NCI-H2107 treated with DMSO at 0.1 percent for 48 hours (cell line): Measurements from ENCODE around the gene TMEM239.
"Not testable (repeated sequence)": the region's sequence is repeated elsewhere in the genome, so short reads cannot be mapped to it uniquely, and the experiment has no call there.

Experiments
- DNase-seq: peaks from one replicate; lab custom pipeline; 2025; ENCODE audit not compliant: unreplicated experiment; lab: John Stamatoyannopoulos, UW

The TMEM239 gene

GRCh38 chr20:2799688-2800520 is 16.3 kb upstream of the TMEM239 start:
- DNase-seq, result no peak

DNA sequence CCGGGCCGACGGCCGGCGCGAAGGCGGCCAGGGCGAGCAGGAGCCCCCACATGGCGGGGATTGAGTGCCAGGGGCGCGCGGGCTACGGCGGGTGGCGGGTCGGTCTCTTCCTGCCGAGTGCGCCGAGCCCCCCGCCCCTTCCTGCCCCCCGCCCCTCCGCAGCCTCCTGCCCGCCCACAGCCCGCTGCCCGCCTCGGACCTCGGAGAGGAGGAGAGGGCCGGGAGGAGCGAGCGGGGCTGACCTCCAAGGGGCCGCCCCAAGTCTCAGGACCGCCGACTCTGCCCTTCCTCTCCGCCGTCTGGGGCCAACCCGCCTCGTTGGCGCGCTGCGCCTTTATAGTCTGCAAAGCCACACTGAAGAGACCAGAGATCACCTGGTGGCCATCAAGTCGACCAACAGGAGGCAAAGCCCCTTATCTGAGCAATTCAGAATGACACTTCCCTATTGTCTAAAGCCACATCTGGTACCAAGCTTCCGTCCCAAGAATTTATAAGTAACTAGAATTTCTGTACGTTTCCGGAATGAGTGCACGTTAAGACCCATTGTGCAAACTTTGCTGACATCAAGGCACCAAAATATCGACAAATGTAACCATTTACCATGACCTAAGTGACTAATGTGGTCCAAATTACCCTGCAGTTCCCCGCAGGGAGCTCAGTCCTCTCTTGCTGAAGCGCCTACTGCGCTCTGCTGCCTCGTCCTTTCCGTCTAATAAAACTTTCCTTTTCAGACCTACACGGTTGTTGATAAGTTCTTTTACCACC is 15.5 kb upstream of the TMEM239 start, which contains the start of gene CPXM1:
Gene CPXM1, minus strand, starts transcription at position 107 of the 765 bp plus-strand sequence. Its CDS starts 55 bp downstream, at position 52.
- DNase-seq, result no peak

DNA sequence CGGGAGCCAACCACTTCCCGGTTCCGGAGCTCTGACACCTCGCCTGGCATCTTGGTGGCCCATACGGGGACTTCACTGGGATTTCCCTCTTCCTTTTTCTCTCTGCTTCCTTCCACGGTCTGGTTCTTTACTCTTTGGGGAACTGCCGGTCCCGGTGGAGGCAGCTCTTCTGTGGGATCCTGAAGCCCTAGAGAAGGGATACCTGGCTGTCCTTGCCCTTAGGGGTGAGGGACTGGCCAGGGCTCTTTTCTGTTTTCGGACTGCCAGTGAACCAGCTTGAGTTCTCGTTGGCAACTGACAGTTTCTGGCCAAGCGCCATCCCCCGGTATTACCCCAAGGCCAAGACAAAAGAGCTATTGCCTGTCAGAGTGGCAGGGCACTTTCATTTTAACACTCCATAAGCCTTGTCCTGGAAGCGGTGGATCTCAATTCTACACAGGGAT is 14.9 kb upstream of the TMEM239 start:
- no peak for DNase-seq

DNA sequence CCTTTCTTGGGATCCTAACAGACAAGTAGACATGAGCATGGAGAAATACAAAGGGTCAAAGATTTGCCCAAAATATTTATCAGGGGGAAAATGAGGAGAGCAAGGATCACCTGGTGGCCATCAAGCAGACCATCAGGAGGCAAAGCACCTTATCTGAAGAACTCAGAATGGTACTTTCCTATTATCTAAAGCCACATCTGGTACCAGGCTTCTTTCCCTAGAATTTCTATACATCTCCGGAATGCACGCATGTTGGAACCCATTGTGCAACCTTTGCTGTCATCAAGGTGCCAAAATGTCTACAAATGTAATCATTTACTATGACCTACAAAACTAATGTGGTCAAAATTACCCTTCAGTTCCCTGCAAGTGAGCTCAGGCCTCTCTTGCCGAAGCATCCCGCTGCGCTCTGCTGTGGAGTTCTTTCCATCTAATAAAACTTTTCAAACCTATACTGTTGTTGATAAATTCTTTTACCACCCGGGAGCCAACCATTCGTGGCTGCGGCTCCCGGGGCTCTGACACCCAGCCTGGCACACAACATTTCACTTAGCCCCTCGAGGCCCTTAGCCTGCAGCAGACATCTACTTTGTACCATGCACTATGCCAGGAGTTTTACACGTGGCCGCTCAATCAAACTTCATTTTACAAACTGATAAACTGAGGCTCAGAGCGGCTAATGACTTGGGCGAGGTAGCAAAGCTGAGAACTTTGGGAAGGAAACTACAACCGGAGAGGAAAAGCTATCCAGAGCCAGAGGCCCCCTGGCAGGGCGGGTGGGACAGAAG is 11.9 kb upstream of the TMEM239 start:
- no peak for DNase-seq

DNA sequence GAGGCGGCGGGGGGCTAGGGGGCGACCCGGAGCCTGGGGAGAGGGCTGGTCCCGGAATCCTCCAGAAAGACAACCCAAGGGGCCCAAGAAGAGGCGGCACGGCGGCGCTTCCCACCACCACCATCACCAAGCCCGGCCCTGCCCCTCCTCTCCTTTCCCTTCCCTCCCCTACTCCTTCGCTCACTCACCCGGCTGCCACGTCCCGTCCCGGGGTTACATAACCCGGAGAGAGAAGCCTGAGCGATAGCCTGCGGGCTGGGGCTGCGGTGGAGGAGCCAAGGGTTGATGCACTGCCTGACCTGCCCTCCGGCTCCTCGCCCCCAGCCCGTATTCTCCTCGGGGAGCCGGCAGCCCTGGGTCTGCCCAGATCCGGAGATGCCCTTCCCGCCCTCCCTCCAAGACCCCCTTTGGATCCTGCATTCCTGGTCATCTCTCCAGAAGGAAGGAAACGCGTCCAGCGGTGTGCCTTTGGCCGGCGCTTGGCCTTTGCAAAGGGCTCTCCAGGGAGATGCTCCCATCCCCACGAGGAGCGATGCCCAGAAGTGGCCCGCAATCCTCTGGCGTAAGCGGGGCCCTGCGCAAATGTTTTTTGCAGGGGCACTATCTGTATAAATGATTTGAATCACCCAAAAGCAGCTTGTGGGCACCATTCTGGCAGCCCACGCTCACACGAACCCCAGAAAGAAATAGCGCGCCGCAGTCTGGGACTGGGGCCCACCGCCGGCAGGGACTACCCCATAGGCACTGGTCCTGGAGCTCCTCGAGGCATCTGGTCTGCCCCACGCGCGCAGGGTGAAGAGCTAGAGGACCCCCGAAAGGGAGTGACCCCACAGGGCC is 11.1 kb upstream of the TMEM239 start:
- DNase-seq, result no peak

DNA sequence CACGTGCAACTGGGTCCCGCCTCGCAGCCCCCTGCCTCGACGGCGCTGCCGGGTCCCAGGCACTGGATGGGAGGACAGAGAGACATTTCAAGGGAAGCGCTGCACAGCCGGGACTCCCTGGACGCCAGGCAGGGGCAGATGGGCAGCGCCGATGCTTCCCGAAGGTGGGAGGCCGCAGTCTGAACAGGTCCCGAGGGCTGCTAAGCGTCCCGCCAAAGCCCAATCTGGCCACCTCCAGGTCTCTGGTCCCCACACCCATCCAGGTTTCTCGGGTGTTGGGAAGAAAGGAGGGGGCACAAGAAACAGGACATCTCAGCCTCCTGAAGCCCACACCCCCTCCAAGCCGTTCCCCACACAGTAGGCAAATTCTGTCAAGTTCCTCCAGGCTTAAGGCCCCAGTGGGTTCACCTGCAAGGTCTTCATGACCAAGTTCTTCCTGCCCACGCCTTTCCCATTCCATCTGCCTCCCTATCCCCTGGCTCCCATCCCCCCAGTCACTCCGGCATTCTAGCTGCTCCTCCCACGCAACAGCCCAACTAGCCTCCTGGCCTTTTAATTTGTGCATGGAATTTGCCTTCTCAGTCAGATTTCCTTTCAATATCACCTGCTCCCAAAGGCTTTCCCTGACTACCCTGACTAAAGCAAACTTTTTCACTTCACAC is 10.3 kb upstream of the TMEM239 start:
- no peak for DNase-seq

DNA sequence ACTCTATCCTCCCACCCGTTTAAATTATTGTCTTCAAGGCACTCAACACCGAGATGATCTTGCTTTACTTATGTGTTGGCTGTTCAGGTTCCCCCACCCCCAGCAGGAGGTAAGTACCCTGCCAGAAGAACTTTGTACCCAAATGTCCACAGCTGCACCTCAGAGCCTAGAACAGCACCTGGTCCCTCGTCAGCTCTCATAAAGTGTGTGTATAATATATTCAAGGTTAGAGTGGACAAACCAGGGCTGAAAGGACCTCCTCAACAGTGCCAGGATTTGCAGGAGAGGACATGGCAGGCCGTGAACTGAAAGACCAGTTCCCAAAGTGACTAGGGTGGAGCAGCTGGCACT is 9.8 kb upstream of the TMEM239 start:
- no peak for DNase-seq

DNA sequence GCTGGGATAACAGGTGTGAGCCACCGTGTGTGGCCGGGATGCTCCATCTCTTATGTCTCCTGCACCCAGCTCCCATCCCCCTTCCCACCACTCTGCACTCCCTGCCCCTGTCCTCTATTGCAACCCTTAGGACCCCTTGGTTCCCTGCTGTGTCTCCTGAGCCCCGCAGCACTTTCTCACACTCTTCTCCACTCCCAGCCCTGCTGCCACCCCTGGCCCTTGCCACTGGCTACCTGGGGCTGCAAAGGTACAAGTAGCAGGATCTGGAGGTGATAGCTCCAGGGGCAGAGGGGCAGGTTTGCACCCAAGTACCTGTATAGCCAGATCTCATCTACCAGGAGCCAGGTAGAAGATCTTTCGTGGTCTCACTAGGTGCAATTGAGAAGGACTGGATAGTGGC is 9.1 kb upstream of the TMEM239 start:
- DNase-seq, result no peak

DNA sequence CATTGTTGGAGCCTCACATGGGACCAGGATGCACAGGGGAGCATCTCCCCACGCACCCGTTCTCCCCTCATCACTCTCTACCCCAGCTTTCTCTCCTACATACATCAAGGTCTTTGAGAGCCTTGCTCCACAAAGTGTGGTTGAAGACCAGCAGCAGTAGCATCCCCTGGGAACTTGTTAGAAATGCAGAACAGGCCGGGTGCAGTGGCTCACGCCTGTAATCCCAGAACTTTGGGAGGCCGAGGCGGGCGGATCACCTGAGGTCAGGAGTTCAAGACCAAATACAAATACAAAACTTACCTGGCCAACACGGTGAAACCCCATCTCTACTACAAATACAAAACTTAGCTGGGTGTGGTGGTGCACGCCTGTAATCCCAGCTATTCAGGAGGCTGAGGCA is 8.2 kb upstream of the TMEM239 start:
- DNase-seq, result not testable (repeated sequence)

- no peak for DNase-seq
Measured at GRCh38 chr20:2809690-2810089, 6.5 kb upstream of the TMEM239 start.

GRCh38 chr20:2812189-2812588 is 4.0 kb upstream of the TMEM239 start:
- DNase-seq, result no peak

- no peak for DNase-seq
Measured at GRCh38 chr20:2814076-2814475, 2.1 kb upstream of the TMEM239 start.

- no peak for DNase-seq
Measured at GRCh38 chr20:2814587-2815051, 1.5 kb upstream of the TMEM239 start, which contains the start of gene C20orf141. TSS of gene C20orf141 (plus strand) at chr20:2814987. CDS start at chr20:2815185, 198 bp downstream.

DNA sequence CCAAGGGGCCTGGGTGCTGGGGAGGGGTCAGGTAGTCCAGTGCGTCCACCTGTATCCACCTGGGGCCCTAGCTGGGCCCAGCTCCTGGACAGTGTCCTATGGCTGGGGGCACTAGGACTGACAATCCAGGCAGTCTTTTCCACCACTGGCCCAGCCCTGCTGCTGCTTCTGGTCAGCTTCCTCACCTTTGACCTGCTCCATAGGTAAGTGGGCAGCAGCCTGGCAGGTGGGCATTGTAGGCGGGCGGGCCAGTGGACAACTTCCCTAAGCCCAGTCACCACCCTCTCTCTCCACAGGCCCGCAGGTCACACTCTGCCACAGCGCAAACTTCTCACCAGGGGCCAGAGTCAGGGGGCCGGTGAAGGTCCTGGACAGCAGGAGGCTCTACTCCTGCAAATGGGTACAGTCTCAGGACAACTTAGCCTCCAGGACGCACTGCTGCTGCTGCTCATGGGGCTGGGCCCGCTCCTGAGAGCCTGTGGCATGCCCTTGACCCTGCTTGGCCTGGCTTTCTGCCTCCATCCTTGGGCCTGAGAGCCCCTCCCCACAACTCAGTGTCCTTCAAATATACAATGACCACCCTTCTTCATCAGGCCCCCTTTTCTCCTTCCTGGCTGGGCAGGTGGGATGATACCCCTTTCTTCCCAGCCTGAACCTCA is 793 bp upstream of the TMEM239 start:
- DNase-seq, result no peak

DNA sequence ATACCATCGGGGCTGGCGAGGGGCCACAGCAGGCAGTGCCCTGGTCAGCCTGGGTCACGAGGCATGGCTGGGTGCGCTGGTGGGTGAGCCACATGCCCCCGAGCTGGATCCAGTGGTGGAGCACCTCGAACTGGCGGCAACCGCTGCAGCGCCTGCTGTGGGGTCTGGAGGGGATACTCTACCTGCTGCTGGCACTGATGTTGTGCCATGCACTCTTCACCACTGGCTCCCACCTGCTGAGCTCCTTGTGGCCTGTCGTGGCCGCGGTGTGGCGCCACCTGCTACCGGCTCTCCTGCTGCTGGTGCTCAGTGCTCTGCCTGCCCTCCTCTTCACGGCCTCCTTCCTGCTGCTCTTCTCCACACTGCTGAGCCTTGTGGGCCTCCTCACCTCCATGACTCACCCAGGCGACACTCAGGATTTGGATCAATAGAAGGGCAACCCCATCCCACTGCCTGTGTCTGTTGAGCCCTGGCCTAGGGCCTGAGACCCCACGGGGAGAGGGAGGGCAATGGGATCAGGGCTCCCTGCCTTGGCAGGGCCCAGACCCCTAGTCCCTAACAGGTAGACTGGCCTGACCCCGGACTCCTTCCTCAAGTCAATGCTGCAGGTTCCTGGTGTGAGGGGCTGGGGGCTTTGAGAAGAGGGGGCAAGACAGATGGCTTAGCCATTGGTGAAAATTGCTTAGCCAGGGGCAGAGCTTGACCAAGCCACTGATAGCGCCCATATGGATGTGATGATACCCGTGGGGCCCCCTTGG is 598 bp downstream of the TMEM239 start:
- DNase-seq, result no peak

DNA sequence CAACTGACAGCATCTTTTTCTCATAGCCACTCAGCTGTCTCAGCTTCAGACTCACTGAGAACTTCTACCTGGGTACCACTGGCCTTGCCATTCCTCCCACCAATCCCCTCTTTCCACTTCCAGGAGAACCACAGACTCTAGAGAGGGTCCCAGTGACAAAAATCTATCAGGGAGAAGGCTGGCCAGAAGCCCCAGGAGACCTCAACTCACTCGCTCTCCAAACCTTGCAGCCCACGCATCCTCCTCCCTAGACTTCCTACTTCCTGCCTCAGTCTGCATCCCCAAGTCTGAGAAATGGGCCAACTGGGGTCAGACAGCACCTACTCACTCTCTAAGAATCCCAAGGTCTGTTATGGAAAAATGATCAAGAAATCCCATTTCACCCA is 1.2 kb downstream of the TMEM239 start:
- DNase-seq, result no peak

GRCh38 chr20:2817891-2818595 is 1.9 kb downstream of the TMEM239 start:
- DNase-seq, result no peak
